Hematopoietic multipotent progenitor cell treated with erythropoietin and hydrocortisone succinate and interleukin-3 and kit ligand, for 17 days (in vitro differentiated cells): ENCODE measurements around the gene ARHGAP25.

Source experiments
- DNase-seq: peaks from one replicate; pipeline ENCODE4 v3.0.0-alpha.2; 2015; ENCODE audit warnings: low spot score

The ARHGAP25 gene

DNA sequence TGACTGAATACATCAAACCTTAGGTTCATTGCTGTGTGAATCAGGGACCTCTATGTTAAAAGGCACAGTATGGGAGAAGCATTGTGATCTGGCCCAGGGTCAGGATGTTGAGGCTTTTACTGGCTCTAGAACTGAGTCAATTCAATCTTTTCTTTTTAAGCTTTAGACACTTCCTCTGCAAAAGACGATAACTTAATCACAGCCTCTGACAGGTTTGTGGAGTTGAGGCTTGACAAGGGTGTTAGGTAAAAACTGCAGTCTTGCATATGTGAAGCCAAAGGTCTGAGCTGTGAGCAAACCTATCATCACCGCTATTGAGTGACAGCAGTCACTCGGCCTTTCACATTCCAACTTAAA is 17.3 kb upstream of the ARHGAP25 start:
- DNase-seq, result no peak

DNA sequence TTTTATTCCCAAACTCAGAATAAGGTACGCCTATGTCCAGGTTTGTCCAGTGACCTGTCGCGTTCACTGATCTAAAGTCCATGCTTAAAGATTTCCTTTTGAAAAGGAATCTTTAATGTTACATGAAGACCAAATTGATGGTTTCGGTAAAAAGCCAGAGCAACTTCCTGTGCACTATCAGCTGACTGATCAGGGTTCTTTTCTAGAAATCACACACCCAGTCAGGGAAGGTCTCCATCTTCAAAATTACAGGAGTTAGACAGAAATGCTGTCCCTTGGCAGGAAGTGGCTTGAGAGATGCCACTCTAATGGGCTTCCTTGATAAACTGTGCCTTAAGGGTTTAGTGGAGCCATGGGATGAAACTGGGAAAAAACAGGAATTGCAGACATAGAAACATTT is 14.7 kb upstream of the ARHGAP25 start:
- no peak for DNase-seq

DNA sequence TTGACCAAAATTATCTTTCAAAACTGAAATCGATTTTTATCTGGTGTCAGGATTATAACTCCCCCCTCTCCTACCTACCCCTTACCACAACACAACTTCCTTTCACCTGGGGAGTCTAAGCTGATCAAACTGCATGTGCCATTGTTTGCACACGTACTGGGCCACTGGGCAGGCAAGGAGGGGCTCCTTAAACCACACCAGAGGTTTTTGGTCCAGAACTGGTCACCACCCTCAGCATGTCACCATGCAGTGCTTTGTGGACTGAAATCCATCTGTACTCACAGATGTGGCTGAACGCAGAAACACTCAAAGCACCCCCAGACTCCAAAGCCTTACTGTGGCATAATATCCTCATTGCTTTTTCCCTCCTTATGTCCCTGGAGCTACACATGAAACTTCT is 13.9 kb upstream of the ARHGAP25 start:
- no peak for DNase-seq

DNA sequence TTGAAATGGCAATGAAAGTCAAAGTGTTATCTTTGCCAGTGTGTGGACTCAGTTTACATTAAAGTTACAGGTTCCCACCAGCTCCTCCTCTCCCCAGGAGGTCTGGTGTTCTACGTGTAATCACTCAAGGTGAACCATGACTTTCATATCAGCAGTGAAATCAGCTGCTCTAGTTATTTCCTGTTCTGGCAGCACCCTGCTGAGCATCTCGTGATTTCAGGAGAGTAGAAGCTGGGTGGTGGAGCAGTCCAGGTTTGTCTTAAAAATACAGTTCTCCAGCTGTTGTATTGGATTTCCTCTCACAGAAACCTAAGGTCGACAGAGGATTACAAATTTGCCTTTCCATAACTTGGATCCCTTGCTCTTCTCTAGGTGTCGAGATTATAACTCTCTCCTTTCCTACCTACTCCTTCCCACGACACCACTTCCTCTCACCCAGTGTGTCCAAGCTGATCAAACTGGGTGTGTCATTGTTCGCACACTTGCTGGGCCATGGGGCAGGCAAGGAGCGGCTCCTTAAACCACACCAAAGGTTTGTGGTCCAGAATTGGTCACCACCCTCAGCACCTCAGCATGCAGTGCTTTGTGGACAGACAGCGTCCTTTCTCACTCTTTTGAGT is 13.0 kb upstream of the ARHGAP25 start:
- DNase-seq, result no peak

DNA sequence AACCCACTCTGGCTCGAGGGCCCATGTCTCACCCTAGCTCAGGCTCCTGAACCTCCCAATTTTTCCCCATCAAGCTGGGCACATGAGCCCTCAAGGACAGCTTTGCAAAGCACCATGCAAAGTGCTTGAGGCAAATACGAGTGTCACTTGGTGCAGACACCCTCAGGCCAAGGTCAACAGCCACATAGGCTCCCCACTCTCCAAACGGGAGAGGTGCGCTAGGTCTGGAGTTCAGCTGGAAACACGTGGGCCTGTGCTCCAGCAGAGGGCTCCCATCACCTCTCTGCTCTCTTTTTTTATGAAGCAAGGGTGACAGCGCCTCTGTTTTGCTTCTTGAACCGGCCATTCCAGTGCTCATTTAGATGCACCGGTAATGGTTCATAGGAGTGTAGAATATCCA is 11.9 kb upstream of the ARHGAP25 start:
- DNase-seq, result no peak

DNA sequence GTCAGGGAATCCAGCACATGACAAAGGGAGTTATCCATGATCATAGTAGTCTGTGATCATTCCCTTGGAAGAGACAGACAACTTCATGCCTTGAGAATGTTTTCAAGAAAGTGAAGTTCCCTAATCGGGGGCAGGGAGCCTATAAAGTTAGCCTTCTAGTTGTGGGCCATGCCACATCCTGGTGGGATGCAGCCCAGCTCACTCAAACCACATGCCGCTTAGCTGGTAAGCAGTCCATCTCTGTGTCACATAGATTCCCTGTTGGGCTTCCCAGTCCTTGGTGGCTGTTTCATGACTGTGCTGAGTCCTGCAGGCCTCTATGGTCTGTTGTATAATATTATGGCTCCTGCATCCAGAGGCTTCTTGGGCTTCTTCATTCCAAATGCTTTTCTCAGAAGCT is 11.4 kb upstream of the ARHGAP25 start:
- DNase-seq, result no peak

DNA sequence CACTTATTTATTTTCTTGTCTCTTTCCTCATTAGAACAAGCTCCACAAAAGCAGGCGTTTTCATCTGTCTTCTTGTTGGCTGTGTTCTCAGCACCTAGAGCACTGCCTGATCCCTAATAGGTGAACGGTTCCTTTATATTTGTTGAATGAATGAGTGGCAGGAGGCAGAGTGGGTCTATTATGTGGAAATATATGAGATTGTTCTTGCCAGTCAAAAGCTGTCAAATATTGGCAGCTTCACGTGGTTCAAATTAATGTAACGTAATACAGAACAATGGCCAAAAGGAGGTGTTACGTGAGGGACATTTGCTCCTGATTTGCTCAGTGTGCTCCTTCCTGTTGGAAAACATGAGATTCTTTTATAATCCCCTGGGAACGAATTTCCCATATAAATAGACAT is 8.5 kb upstream of the ARHGAP25 start:
- no peak for DNase-seq

DNA sequence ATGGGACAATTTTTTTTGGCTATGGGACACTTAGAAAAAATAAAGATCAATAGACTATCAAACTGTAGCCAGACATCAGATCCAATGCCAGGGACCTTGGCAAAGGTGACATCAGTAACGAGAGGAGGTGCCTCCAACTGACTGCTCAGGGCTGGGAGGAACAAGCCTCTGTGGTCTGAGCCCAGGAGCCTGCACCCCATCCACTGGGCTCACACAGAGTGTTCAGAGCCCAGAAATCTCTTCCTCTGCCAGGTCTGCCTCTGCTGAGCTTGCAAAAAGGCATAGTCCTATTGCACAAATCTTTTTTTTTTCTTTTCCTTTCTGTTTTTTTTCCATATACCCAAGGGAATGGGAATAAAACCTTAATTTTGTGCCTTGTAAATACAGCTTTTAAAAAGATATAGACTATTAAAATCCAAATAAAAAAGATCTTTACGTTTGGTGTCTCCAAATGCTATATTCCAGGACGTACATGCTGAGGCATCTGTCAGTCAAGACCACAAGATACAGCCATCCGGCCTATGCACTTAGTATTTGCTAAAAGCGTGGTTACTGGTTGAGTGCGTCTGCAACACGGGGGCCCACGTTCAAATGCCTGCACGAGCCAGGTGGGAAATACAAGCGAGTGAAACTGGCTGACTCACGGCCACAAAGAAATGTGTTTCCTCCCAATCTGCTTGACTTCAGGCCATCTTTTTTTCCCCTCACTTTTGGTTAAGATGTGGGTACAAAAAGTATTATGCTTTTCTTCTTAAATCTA is 7.8 kb upstream of the ARHGAP25 start:
- DNase-seq, result no peak

DNA sequence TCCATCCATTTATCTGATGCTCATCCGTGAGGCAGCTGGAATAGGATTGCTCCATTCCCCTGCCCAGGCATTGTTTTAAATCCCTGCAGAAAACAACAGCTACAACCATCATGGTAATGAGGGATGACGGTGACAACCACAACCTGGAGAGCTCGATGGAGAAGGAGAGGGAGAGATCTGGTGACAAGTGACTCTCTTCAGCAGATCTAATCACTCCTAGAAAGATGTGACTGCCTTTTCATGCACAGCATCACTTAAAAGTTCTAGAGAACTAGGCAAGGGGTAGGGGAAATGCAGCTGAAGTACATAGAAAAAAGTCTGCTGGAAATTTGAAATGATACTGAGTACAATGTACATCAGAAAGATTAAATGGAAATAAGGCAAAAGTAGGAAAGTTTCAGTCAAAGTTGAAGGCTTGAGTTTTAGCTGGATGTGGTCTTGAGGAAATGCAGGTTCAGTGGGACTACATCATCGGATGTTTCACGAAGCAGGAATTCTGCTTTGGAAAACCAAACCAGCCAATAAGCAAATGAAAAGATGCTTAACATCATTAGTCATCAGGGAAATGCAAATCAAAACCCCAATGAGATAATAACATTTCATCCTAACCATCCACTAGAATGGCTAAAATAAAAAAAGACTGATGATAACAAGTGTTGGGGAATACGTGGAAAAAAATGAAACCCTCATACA is 6.8 kb upstream of the ARHGAP25 start:
- no peak for DNase-seq

DNA sequence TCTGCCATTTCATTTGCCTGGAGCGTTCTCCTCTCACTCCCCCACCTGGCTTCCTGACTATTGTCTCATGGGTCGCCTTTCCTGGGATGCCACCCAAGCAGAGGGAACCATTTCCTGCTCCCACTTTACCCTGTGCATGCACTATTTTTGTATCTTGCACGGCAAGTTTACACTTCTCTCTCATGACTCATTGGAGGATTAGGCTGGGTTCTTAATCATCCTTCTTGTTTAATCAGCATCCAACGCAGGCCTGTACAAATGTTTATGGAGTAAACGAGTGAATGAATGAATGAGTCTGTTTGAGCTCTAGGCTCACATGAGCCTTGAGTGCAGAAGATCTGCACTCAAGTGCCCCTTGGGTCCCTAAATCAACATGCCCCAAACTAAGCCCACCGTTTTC is 3.8 kb upstream of the ARHGAP25 start:
- DNase-seq, result no peak

DNA sequence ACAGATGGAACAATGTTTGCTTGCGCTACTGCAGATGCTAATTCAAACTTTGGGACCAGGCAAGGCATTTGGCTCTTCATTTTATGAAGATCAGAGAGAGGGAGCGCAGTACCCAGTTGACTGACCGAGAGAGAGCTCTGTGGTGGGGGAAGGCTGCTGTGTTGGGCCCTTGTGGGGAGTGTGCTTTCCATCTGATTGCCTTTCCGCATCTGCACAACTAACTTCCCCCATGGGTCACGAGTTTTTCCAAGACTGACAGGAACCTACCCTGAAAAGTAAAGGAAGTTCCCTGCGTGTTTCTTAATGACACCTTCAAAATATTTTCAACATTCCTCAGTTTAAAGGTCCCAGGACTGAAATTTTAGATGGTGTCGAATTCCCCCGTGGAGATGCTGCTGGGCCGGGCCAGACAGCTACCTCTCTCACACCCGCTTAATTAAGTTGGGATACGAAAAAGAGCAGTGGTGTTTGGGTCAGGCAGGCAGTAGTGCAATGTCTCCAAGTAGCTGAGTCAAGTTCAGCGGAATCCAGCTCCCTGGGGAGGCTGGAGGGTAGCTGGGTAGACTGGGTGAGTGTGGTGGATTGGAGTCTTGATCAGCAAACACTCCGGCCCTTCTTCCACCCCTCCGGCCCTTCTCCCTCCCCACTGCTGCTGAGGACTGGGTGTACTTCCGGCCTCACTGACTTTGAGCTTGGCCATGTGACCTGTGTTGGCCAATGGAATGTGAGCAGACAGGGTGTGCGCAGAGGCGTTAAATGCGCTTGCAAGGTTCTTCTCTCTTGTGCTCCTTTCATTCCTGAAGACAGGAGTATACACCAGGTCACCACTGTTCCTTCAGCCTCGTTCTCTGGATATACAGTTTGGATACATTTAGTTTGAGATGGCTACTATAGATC is 2.3 kb upstream of the ARHGAP25 start:
- no peak for DNase-seq

DNA sequence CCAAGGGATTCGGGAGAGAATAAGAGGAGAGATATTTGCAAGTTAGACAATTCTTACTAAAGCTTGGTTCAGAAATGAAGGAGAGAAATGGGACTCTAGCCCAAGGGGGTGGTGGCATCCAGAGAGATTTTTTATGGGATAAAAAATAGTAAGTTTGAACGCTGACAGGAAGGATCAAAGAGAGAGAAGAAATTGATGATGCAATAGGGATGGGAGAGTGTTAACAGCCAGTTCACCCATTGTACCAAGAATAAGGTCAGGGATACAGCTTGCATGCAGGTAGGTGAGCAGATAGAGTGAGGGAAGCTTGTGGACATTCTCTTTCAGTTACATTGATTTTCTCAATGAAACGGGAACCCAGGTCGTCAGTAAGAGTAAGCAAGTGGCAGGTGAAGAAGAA is 1.2 kb upstream of the ARHGAP25 start:
- no peak for DNase-seq

DNA sequence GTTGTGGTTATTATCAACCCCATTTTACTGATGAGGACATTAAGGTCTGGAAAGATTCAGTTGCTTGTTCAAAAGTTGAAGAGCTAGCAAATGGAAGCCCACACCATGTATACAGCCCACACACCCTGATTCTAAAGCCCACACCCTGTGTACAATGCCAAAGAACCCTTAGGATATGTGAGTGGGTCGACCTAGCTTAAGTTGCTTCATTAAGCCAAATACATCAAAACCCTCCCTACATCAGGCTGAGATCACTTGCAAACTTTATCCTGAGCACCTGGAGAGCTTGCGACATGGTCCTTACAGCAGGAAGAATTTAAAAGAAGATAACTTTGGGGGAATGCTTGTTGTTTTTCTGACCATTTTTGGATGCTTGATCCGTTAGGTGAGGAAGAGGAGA is 435 bp upstream of the ARHGAP25 start:
- no peak for DNase-seq

DNA sequence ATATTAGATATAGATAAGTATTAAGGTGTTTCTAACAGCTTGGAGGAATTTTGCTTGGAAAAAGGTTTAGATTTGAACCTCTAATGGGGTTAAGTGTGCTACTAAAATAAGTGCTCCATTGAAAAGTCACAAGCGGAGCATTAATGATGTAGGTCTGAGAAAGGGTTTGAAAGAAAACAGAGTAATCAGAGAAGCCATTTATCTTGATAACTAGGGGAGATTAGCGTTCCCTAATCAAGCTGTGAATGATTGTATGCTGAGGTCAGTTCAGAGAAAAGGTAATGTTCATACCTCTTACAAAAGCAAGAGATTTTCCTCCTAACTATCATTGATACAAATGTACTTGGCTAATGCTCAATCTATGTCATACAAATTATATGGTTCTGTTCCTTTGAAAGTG is 1.5 kb downstream of the ARHGAP25 start:
- DNase-seq, result no peak

DNA sequence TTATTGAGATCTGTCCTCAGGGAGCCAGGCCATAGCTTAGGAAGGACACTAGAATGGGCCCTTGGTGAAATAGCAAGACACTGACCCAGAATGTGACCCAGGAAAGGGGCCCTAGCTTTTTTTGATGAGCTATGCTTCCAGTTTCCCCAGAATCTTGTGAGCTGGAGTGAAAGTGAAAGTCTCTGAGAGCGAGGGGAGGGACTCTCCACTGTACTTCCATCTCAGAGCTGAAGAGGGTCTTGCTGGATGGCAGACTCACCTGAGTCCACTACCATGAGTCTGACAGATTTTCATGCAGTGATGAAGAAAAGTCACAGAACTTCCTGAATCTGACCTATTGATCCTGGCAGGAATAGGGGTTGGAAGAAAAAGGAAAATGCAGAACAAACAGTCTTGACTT is 3.1 kb downstream of the ARHGAP25 start:
- DNase-seq, result no peak

DNA sequence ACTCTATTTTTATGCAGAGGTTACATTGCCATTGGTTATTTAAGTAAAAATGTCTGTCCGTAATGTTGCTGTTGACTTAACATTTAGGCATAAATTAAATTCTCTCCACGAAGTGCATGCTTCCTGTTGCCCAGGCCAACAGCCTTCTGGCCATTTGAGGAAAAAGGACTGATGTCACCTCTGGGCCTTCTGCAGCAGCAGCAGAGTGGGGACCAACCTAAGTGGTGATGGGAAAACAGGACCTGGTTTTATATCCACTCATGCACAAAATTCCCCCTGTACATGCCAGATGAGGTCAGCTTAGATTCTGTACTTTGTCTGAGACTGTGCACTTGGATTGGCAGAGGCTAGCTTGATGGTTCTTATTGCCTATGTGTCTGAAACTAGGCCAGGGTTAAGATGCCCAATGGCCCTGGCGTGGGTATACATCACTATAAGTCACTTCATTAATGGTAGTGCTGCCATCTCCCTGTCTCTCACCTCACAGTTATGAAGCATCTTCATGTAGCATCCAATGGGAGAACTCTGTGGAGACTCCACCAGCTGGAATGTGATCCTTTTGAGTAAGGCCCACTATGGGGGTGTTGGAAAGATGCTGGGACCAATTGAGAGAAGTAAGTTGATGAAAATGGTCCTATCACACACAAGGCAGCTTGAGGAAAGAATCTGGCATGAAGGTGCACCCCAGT is 4.4 kb downstream of the ARHGAP25 start:
- no peak for DNase-seq

DNA sequence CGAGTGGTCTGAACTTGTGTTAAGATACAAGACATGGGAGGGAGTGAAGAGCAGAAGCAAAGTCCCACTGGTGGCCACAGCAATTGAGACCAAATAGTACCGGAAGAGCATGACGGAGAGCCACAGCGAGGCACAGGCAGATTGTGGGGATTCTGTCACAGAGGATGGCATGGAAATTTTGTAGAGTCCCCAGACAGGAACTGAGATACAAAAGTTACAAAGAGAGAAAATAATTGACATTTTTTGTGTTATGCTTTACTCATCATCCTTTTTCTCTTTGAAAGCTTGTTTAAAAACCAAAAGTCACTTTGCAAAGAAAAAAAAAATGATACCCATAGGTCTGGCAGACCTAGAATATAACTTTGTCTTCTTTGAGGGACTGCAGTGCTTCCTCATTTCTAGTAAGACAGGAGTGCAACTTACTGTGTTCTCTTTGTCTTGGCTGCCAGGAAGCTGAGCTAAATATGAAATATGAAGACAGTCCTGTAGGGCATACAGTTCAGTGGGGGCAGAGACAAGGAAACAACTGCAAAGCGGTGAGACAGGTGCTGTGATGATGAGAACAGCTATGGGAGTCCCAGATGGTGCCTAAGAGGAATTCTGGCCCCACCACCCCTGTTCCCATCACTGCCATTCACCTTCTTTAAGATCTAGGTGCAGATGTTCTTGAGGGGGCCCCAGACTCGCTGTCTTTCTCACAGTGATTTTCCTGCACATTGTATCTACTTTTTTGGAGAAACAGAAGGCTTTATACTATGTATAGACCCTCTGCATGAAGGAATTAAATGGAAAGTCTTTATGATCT is 5.2 kb downstream of the ARHGAP25 start:
- DNase-seq, result no peak

DNA sequence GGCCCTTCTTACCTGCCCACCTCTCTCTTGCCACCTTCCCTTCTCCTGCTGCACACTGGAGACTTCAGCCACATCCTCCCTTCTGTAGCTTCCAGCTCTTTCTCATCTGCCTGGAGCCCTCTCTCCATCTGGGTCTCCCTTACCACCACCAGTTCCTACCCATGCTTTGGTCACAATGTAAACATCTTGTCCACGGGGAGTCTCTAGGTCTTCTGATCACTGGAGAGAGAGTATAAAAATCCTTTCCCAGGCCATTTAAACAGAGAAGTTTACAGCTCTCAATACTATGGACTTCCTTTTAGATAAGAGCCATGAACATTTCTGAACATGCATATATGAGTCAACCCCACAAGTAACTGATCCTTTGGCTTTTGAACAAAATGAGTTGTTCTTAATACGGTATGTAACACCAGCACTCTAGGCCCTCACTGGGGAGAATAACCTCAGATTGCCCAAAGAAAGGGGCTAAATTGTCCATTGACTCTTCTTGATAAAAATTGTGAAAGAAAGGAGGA is 5.8 kb downstream of the ARHGAP25 start:
- no peak for DNase-seq

DNA sequence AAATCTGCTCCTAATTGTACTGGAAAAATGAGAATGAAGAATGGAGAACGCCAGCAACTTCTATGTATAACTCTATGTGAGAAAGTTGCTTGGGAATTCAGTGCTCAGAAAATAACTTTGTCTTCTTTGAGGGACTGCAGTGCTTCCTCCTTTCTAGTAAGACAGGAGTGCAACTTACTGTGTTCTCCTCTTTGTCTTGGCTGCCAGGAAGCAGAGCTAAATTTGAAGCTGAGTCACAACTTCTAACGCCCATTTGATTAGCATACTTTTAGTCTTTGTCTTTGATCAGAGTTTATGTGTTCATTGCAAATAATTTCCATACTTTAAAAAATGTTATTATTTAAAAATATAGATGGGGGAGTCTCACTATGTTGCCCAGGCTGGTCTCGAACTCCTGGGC is 6.6 kb downstream of the ARHGAP25 start:
- DNase-seq, result no peak

DNA sequence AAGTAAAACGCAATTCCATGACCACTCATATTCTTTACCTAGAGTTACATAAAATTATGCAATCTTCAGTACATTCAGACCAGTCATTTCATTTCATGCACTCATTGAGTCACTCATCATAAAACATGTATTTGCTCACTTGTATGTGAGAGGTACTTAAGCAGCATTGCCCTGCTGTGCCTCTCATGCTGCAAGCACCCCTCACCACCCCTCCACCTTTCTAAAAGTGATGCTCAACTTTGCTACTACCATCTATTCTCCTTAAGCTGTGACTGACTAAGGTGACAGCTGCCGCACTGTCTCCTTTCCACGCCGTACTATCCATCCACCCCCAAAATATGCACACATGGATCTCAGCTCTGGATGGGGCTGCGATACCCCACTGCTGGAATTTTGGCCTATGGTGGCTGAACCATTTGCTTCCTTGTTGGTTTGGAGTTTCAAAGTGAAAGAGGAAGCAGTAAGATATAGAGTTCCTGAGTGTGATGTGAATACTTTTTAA is 7.2 kb downstream of the ARHGAP25 start:
- DNase-seq, result no peak
